ENCODE measurements around the gene OBSCN.
"Not testable (repeated sequence)": the region's sequence is repeated elsewhere in the genome, so short reads cannot be mapped to it uniquely, and the experiment has no call there.

Gene OBSCN

DNA sequence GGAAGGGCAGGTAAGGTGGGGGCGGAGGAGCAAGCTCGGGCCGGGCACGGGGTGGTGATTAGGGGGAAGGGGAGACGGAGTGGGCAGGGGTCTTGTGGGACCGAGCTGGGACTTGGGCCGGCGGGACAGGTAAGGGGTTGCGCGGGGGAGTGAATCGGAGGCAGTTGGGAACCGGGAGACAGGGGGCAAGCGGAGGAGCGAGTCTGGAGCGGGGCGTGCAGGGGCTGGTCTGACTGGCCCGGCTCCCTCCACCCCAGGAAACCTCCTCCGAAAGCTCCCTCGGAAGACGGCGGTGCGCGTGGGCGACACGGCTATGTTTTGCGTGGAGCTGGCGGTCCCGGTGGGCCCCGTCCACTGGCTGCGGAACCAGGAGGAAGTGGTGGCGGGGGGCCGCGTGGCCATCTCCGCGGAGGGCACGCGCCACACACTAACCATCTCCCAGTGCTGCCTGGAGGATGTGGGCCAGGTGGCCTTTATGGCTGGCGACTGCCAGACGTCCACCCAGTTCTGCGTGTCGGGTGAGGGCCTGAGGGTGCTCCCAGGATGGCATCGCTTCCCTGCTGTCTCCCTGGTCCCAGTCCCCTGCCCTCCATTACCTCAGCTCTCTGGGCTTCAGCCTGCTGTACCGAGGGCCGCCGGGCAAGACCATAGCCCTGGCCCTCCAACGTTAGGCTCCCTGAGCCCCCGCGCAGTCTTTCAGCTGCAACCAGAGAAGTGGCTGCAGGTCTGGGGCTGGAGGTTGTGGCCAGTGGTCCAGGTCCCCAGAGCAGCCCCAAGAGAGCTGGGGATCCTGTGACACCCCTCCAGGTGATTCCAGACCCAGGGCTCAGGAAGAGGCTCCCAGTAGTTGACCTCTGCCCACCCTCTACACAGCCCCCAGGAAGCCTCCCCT lies 6.3 kb downstream of the OBSCN start:
- DNase-seq (ENCODE audit: low read depth): no peak

- no peak for DNase-seq (ENCODE audit: low read depth)
Measured at GRCh38 chr1:228214921-228215662, 7.2 kb downstream of the OBSCN start.

GRCh38 chr1:228215663-228216116 lies 7.8 kb downstream of the OBSCN start:
- no peak for DNase-seq (ENCODE audit: low read depth)

- no peak for DNase-seq (ENCODE audit: low read depth)
Measured at GRCh38 chr1:228216371-228217320, 8.8 kb downstream of the OBSCN start.

GRCh38 chr1:228217551-228218344 lies 9.9 kb downstream of the OBSCN start:
- no peak for DNase-seq (ENCODE audit: low read depth)

DNA sequence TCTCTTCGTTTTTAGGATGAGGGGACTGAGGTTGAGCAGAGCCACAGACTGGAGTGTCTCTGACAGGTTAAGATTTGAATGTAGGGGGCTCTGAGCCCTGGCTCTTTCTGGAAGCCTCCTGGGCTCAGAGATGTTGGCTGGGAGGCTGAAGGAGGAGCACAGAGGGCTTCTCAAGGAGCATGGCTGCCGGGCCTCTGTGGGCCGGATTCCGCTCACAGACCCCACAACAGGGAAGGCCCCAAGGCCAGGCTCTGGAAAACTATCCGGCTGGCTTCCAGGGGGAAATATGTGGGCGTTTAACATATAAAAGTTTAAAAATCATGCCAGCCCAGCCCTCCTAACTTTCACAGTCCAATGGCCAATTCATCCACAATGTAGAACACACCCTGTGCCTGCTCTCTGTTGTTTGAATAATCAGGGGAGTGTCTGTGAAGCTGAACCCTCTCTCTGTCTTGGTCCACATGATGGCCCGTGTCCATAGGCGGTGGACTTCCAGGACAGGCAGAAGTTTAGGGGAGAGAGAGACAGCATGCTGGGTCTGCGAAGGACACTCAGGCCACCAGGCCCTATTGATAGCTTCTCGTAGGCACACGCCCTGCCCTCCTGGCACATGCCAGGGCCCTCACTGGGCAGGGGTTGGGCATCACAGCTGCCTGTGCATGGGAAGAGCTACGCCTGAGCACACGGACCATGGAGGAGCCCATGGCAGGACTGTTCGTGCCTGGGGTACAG lies 10.8 kb downstream of the OBSCN start:
- no peak for DNase-seq (ENCODE audit: low read depth)

DNA sequence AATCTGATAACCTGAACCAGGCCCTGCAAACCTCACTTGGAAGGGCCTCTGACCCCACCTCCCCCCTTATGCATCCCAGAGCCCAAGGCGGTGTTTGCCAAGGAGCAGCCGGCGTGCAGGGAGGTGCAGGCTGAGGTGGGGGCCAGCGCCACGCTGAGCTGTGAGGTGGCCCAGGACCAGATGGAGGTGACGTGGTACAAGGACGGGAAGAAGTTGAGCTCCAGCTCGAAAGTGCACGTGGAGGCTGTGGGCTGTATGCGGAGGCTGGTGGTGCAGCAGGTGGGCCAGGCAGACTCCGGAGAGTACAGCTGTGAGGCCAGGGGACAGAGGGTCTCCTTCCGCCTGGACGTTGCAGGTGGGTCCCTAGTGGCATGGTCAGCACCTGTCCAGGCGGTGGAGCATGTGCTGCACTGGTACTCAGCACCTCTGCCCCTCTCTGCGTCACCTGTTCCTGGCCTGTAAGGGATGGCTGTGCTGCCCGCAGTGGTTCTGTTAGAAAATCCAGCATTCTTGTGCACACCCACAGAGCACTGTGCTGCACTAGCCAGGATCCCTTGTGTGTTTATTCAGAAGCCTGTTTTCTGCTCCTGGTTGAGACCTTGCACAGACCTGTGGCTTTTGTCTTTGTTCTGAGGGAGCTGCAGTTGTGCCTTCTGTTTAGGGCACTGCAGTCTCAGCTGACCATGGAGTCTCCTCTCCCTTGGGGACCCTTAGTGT lies 11.6 kb downstream of the OBSCN start:
- no peak for DNase-seq (ENCODE audit: low read depth)

DNA sequence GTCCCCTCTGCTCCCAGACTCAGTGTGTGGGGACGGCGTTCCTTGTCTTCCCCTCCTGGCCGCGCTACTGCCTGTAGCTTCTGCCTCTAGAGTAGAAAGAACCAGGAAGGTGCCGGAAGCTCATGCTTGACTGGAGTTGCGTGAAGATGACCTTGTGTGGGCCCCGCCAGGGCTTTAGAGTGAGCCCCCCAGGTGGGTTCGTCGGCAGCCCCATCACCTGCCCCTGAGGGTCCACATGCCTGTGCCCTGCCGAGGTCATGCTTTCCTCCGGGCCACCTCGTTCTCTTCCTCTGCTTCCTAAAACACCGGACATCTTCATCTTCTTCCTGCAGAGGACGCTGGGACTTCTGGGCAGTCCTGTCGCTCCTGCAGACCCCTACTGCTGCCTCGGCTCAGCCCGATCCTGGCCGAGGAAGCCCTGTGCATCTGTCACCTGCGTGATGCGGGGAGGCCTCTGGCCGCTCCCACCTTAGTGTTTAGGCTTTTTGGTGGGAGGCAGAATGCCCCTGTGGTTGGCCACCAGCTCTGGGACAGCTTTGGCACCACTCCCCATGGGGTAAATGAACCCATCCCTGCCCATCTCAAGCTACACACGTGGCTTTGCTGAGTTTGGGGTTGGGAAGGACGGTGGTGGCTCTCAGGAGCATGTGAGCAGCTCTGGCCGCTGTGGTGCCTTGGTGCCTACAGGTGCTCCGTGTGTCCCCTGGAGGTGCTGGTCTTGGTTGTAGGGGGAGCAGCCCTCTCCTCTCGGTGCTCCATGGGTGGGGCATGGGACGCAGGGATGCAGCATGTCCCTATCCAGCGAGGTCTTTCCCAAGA lies 12.3 kb downstream of the OBSCN start:
- no peak for DNase-seq (ENCODE audit: low read depth)

DNA sequence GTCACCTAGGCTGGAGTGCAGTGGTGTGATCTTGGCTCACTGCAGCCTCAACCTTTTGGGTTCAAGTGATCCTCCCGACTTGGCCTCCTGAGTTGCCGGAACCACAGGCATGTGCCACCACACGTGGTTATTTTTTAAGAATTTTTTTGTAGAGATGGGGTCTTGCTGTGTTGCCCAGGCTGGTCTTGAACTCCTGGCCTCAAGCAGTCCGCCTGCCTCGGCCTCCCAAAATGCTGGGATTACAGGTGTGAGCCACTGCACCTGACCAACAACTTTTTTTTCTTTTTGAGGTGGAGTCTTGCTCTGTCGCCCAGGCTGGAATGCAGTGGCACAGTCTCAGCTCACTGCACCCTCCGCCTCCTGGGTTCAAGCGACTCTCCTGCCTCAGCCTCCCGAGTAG lies 13.3 kb downstream of the OBSCN start:
- DNase-seq (ENCODE audit: low read depth): not testable (repeated sequence)

DNA sequence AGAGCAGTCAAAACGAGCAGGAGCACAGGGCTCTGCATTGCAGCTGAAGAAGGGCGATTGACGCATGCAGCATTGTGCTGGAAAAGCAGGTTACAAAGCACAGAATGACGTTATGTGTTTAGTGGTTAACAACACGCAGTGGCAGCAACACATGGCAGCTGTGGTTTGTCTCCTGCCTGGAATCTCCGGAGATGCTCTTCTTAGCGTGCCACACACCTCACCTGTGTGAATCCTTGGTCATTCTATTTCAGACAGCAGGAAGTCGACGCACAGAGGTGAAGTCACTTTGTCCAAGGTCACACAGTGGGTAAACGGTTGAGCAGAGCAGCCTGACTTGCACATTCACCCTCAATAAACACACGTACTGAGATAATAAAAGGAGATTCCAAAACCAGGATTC lies 14.7 kb downstream of the OBSCN start:
- DNase-seq (ENCODE audit: low read depth): no peak

DNA sequence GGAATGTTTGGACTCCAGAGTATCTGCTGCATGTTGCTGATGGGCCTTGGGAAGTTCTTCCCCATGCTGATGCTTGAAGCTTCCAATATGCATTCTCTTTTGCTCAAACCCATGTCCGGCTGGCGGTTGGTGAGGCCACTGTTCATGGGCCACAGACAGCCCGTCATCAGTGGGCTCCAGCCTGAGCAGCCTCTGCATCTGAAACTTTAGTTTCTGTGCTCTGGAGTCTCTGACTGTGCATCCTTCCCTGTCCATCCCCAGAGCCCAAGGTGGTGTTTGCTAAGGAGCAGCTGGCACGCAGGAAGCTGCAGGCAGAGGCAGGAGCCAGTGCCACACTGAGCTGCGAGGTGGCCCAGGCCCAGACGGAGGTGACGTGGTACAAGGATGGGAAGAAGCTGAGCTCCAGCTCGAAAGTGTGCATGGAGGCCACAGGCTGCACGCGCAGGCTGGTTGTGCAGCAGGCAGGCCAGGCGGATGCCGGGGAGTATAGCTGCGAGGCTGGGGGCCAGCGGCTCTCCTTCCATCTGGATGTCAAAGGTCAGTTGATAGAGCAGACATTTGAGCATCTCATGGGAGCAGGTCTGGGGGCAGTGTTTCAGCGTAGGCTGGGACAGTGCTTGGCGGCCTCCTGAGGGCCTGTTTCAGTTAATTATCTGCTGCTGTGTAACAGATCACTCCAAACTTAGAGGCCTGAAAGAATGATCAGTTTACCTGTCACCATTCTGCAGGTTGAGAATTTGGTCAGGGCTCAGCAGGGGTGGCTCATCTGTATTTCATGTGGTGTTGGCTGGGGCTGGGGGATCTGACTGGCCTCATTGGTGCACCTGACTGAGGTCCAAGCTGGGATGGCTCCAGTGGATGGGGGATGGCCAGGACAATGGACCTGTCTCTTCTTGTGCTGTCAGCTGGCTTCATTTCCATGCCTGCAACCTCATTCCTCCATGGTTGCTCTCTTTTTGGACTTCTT lies 16.6 kb downstream of the OBSCN start:
- no peak for DNase-seq (ENCODE audit: low read depth)

- no peak for DNase-seq (ENCODE audit: low read depth)
Measured at GRCh38 chr1:228225165-228225710, 17.4 kb downstream of the OBSCN start.

- DNase-seq (ENCODE audit: low read depth): no peak
Measured at GRCh38 chr1:228225740-228226139, 17.9 kb downstream of the OBSCN start.

- DNase-seq (ENCODE audit: low read depth): no peak
Measured at GRCh38 chr1:228226141-228226874, 18.5 kb downstream of the OBSCN start.

DNA sequence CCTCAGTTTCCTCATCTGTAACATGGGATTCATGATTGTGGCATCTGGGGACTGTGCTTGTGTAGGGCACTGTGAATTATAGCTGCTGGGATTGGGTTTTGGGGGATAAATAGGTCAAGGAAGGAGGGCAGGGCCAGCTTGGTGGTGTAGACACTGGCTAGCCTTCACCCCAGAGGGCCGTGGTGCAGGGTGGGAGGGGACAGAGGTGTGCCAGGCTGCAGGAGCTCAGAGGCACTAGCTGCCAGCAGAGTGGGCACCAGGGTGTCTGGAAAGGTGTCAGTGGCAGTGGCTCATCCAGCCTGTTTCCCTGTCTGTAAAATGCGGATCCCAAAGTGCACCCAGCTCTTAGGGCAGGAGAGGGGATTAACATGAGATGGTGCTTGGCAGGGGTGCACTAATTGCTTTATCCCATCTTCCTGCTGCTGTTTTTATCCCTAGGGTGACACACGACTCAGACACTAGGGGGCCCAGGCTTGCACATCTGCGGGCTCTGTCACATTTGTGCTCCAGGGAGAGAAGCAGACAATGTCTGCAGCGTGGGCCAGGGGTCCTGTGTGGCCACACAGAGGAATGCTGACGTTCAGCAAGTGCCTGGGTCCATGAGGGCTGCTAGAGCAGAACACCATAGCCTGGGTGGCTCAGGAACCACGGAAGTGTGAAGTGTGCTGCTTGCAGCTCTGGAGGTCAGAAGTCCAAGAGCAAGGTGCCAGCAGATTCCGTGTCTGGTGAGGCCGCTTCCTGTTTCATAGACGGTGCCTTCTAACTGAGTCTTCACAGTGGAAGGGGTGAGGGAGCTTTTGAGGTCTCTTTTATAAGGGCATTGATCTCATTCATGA lies 19.3 kb downstream of the OBSCN start:
- DNase-seq (ENCODE audit: low read depth): no peak

- not testable (repeated sequence) for DNase-seq (ENCODE audit: low read depth)
Measured at GRCh38 chr1:228228147-228228546, 20.3 kb downstream of the OBSCN start.
